Breast epithelium (tissue), 4 donors: Measurements from ENCODE around the gene METTL1. TPM values are rescaled to one million over a fixed set of nuclear protein-coding genes. Genes with fewer than 3 reads are reported as not detected.

ENCODE experiments used
- DNase-seq, 2 donors: peaks; one replicate each; pipeline ENCODE4 v3.0.0-alpha.2; 2019; ENCODE audit warnings: low spot score in 2 of 2
- H3K27ac ChIP-seq, 2 donors: fragments of 200-600 bp; sonication (generic) in 1 of 2; one replicate each; pipeline ENCODE4 v1.5.1; 2016 to 2019; ENCODE audit warnings: mild to moderate bottlenecking in 1 of 2
- H3K27me3 ChIP-seq, 2 donors: fragments of 200-600 bp; sonication (generic) in 1 of 2; one replicate each; pipeline versions ENCODE4 v1.5.1 to v1.6.0; 2017 to 2019; ENCODE audit warnings: control low read depth in 1 of 2, mild to moderate bottlenecking in 1 of 2
- H3K36me3 ChIP-seq: fragments of 200-600 bp; one replicate; pipeline ENCODE4 v1.5.1; 2019
- H3K4me1 ChIP-seq, 2 donors: fragments of 200-600 bp; sonication (generic); one replicate each; pipeline ENCODE4 v1.5.1; 2016 to 2019; ENCODE audit warnings: control low read depth in 1 of 2
- H3K4me3 ChIP-seq, 3 donors: fragments of 200-600 bp; sonication (generic); 1 replicate in 2 of 3; 2 replicates in 1 of 3; pipeline ENCODE4 v1.5.1; 2016 to 2019; ENCODE audit warnings: mild to moderate bottlenecking in 3 of 3, moderate library complexity in 2 of 3
- H3K9me3 ChIP-seq, 2 donors: fragments of 200-600 bp; sonication (generic) in 1 of 2; one replicate each; pipeline ENCODE4 v1.5.1; 2016 to 2019; ENCODE audit warnings: control low read depth in 1 of 2
- CTCF ChIP-seq, 3 donors: fragments of 450-650 bp; IDR thresholded peaks; one replicate each; pipeline ENCODE4 v1.5.1; 2016 to 2017; ENCODE audit warnings: antibody characterized with exemption in 3 of 3, mild to moderate bottlenecking in 3 of 3, moderate library complexity in 3 of 3
- POLR2A ChIP-seq: fragments of 450-650 bp; IDR thresholded peaks from one replicate; pipeline ENCODE4 v1.6.1; 2016; ENCODE audit warnings: antibody characterized with exemption, mild to moderate bottlenecking, moderate library complexity
- POLR2AphosphoS5 ChIP-seq, 3 donors: sonication (generic); formaldehyde crosslinking; IDR thresholded peaks; one replicate each; pipeline ENCODE4 v1.6.1; 2017; ENCODE audit warnings: antibody characterized with exemption in 3 of 3
- intact Hi-C: fragments of 100-400 bp; cut with DNase I; formaldehyde crosslinking; loops from one replicate; pipeline ENCODE4 v1.15.1; 2023; ENCODE audit warnings: low total_unique reads
- total RNA-seq, 3 donors: library from RNA; depleted of rRNA; stranded (reverse); fragments of >200 nt; gene quantifications; one replicate each; pipeline ENCODE4 v1.1.0, GENCODE V29; 2016

Gene METTL1
- total RNA-seq, 3 donors from 2014 or later = 4.8 to 12.6 (median 8.2) TPM

GRCh38 chr12:57734591-57734990, 37.3 kb downstream of the METTL1 start:
- TF ChIP-seq POLR2AphosphoS5 (IDR thresholded peaks at IDR 0.05) = no peak
- H3K9me3 ChIP-seq = no peaks in the 10 kb centered on the region
- intact Hi-C loops = no loop called here

GRCh38 chr12:57733928-57734327, 38.0 kb downstream of the METTL1 start:
- no peak overlapping the region for H3K4me3 ChIP-seq
- DNase-seq = no peak
- H3K9me3 ChIP-seq = no peaks in the 10 kb centered on the region
- no peaks in the 10 kb centered on the region for H3K36me3 ChIP-seq
- H3K4me1 ChIP-seq = peaks cover 9 to 15% of the 10 kb centered on the region in 2 donors
- H3K27ac ChIP-seq = no peak overlapping the region
- intact Hi-C loops = no loop called here
- peaks cover 14 to 36% of the 10 kb centered on the region in 2 donors for H3K27me3 ChIP-seq
- TF ChIP-seq POLR2A = no peak
- TF ChIP-seq CTCF (IDR thresholded peaks at IDR 0.05) = no peak
- no peak for TF ChIP-seq POLR2AphosphoS5 (IDR thresholded peaks at IDR 0.05)

More at GRCh38 chr12:57734591-57734990, 37.3 kb downstream of the METTL1 start:
- no peak overlapping the region for H3K27ac ChIP-seq
- no peaks in the 10 kb centered on the region for H3K36me3 ChIP-seq
- no peak for DNase-seq
- H3K4me3 ChIP-seq = no peak overlapping the region
- H3K27me3 ChIP-seq = peaks cover 17 to 38% of the 10 kb centered on the region in 2 donors
- H3K4me1 ChIP-seq = peaks cover 9 to 15% of the 10 kb centered on the region in 2 donors

- Histone ChIP-seq H3K36me3 (no peaks in the 10 kb centered on the region), H3K9me3 (no peaks in the 10 kb centered on the region), H3K27me3 (peaks cover 5 to 26% of the 10 kb centered on the region in 2 donors), H3K4me1 (peaks cover 9 to 15% of the 10 kb centered on the region in 2 donors), H3K27ac (no peak overlapping the region), H3K4me3 (no peak overlapping the region)
- DNase-seq = no peak
- intact Hi-C loops = no loop called here
- TF ChIP-seq CTCF (IDR thresholded peaks at IDR 0.05) = no peak
- TF ChIP-seq POLR2AphosphoS5 (IDR thresholded peaks at IDR 0.05) = no peak
- no peak for TF ChIP-seq POLR2A
Observed at GRCh38 chr12:57732726-57733593, 38.9 kb downstream of the METTL1 start.

GRCh38 chr12:57732270-57732669, 39.6 kb downstream of the METTL1 start:
- DNase-seq = no peak
- Histone ChIP-seq H3K27me3 (peaks cover 3 to 19% of the 10 kb centered on the region in 2 donors), H3K4me3 (no peak overlapping the region), H3K27ac (no peak overlapping the region), H3K36me3 (no peaks in the 10 kb centered on the region), H3K4me1 (peaks cover 6 to 11% of the 10 kb centered on the region in 2 donors), H3K9me3 (no peaks in the 10 kb centered on the region)
- TF ChIP-seq POLR2A (no peak), POLR2AphosphoS5 (IDR thresholded peaks at IDR 0.05) (no peak), CTCF (IDR thresholded peaks at IDR 0.05) (no peak)
- intact Hi-C loops = no loop called here

GRCh38 chr12:57731411-57732080, 40.4 kb downstream of the METTL1 start:
- H3K4me3 ChIP-seq = no peak overlapping the region
- DNase-seq = no peak
- no peaks in the 10 kb centered on the region for H3K9me3 ChIP-seq
- H3K27me3 ChIP-seq = peaks cover 0 to 12% of the 10 kb centered on the region in 2 donors
- intact Hi-C loops = no loop called here
- no peak overlapping the region for H3K27ac ChIP-seq
- TF ChIP-seq POLR2AphosphoS5 (IDR thresholded peaks at IDR 0.05) (no peak), POLR2A (no peak), CTCF (IDR thresholded peaks at IDR 0.05) (no peak)
- no peaks in the 10 kb centered on the region for H3K36me3 ChIP-seq
- H3K4me1 ChIP-seq = peaks cover under 1 to 4% of the 10 kb centered on the region in 2 donors
